CD4-positive, alpha-beta T cell (primary cell): ENCODE data around the gene TTLL11. TPM values are rescaled to one million over a fixed set of nuclear protein-coding genes. Genes with fewer than 3 reads are reported as not detected.

ENCODE experiments used
- ATAC-seq: fragments of 200-7000 bp; cut with Tn5 transposase; one replicate; pipeline ENCODE4 v1.10.0; 2022; ENCODE audit warnings: mild to moderate bottlenecking; ENCODE audit not compliant: poor library complexity
- CTCF ChIA-PET: fragments of 350-600 bp; sonication (Branson Sonifier 250); formaldehyde crosslinking; loops from one replicate; lab custom pipeline; 2021; ENCODE audit warnings: antibody characterized with exemption, inconsistent platforms; lab: Charles Lee
- POLR2A ChIA-PET: fragments of 350-600 bp; sonication (Branson Sonifier 250); formaldehyde crosslinking; loops from one replicate; lab custom pipeline; 2021; ENCODE audit warnings: antibody characterized with exemption, inconsistent platforms; lab: Charles Lee
- DNase-seq, 14 experiments: peaks; one replicate each; pipeline ENCODE4 v3.0.0-alpha.2; 2013 to 2020; ENCODE audit warnings: mixed read lengths in 2 of 14
- H3K27ac ChIP-seq, 2 donors: one replicate each; pipeline versions ENCODE4 v1.5.1 to v1.7.0; 2013; ENCODE audit warnings: low read length in 2 of 2, low read depth in 1 of 2, mild to moderate bottlenecking in 1 of 2
- H3K27me3 ChIP-seq, 2 experiments: 1 replicate in 1 of 2; 2 replicates in 1 of 2; pipeline versions ENCODE4 v1.6.1 to v1.7.0; 2013; ENCODE audit warnings: low read length in 2 of 2, control low read depth in 1 of 2, mild to moderate bottlenecking in 1 of 2, moderate library complexity in 1 of 2; ENCODE audit not compliant: insufficient read depth in 2 of 2, control insufficient read depth in 1 of 2
- H3K36me3 ChIP-seq: one replicate; pipeline ENCODE4 v1.6.1; 2013; ENCODE audit warnings: low read length, control low read depth; ENCODE audit not compliant: insufficient read depth
- H3K4me1 ChIP-seq: one replicate; pipeline ENCODE4 v1.6.1; 2013; ENCODE audit warnings: low read length, control low read depth; ENCODE audit not compliant: insufficient read depth
- H3K4me3 ChIP-seq: one replicate; pipeline ENCODE4 v1.5.1; 2013; ENCODE audit warnings: mild to moderate bottlenecking, low read length, moderate library complexity
- H3K9me3 ChIP-seq, 2 experiments: 1 replicate in 1 of 2; 2 replicates in 1 of 2; pipeline versions ENCODE4 v1.6.1 to v1.7.0; 2013; ENCODE audit warnings: low read length in 2 of 2, mild to moderate bottlenecking in 2 of 2, control low read depth in 1 of 2, moderate library complexity in 1 of 2; ENCODE audit not compliant: control insufficient read depth in 1 of 2, insufficient read depth in 1 of 2
- H3K27ac Mint-ChIP-seq: one replicate; pipeline ENCODE4 v1.8.0; 2020; ENCODE audit warnings: mixed read lengths
- H3K27me3 Mint-ChIP-seq: one replicate; pipeline ENCODE4 v1.8.0; 2021; ENCODE audit warnings: mixed read lengths
- H3K36me3 Mint-ChIP-seq: one replicate; pipeline ENCODE4 v1.8.0; 2021; ENCODE audit warnings: low read depth, mixed read lengths
- H3K4me1 Mint-ChIP-seq: one replicate; pipeline ENCODE4 v1.8.0; 2021; ENCODE audit warnings: low read depth, mixed read lengths
- H3K4me3 Mint-ChIP-seq: one replicate; pipeline ENCODE4 v1.8.0; 2020; ENCODE audit warnings: mild to moderate bottlenecking, mixed read lengths
- H3K9me3 Mint-ChIP-seq: one replicate; pipeline ENCODE4 v1.8.0; 2020; ENCODE audit warnings: mixed read lengths
- intact Hi-C, 2 experiments: fragments of 100-400 bp; cut with DNase I in 1 of 2; cut with micrococcal nuclease in 1 of 2; formaldehyde crosslinking; loops; one replicate each; pipeline versions ENCODE4 v1.15.1 to v1.9.0; 2023 to 2025; cut with DNase I, micrococcal nuclease
- total RNA-seq, 174 experiments: library from RNA in 2 of 174; stranded (reverse) in 2 of 174; gene quantifications; one replicate each; pipeline ENCODE4 v1.2.3 and lab custom pipeline; 2021 to 2026
- TF ChIP-seq, protein P1 (sequence below): fragments of 200-600 bp; IDR thresholded peaks from one replicate; pipeline ENCODE4 v1.8.0; 2022; ENCODE audit warnings: antibody characterized with exemption, mild to moderate bottlenecking

The TTLL11 gene
- total RNA-seq, 2 experiments from 2014 or later: 1.6 to 2.3 TPM

DNA sequence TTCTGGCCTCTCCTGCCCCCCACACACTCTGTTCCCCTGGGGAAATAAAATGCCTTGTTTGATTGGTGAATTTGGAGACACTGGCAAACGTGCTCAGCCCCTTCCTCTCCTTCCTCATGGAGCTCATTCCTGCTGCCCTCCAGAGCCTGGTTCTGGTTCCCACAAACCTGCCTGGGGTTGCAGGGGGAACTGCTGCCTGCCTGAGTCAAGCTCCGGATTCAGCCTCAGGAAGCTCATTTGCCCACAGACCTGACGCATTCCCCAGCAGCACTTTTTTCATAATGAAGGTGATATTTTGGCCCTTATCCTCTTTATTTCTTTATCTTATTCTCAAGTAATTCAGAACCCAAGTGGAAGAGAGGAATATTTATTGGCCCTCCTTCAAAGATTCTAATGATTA, 140.5 kb downstream of the TTLL11 start:
- H3K27ac Mint-ChIP-seq: no peak overlapping the region
- intact Hi-C loops: no loop called here

DNA sequence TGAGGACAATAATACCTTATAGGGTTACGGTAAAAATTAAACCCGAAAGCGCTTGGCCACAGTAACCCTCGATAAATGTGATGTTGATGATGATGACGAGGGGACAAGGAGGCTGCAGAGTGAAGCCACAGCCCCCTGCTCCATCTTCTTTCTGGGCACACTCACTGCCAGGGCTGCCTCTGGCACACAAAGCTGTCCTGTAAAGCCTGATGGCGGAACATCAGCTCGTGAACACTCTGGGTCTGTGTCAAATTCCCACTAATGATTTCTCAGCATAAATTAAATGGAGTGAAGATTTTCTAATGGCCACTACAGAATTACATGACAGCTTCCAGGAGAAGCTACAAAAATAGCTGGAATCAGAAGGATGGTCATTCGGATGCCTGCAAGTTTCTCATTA, 142.2 kb downstream of the TTLL11 start:
- H3K27me3 ChIP-seq: no peaks in the 10 kb centered on the region
- no peak overlapping the region for H3K4me3 ChIP-seq
- ATAC-seq (no peak), DNase-seq (no peak)
- H3K9me3 ChIP-seq: no peaks in the 10 kb centered on the region
- H3K4me3 Mint-ChIP-seq: no peak overlapping the region
- CTCF ChIA-PET: no interaction called here
- H3K36me3 ChIP-seq: no peaks in the 10 kb centered on the region
- H3K36me3 Mint-ChIP-seq: no peaks in the 10 kb centered on the region
- H3K9me3 Mint-ChIP-seq: no peaks in the 10 kb centered on the region
- POLR2A ChIA-PET: no interaction called here
- no peaks in the 10 kb centered on the region for H3K4me1 Mint-ChIP-seq
- intact Hi-C loops: no loop called here
- H3K27ac Mint-ChIP-seq: no peak overlapping the region
- no peak overlapping the region for H3K27ac ChIP-seq
- H3K4me1 ChIP-seq: no peaks in the 10 kb centered on the region
- TF ChIP-seq, protein P1, sequence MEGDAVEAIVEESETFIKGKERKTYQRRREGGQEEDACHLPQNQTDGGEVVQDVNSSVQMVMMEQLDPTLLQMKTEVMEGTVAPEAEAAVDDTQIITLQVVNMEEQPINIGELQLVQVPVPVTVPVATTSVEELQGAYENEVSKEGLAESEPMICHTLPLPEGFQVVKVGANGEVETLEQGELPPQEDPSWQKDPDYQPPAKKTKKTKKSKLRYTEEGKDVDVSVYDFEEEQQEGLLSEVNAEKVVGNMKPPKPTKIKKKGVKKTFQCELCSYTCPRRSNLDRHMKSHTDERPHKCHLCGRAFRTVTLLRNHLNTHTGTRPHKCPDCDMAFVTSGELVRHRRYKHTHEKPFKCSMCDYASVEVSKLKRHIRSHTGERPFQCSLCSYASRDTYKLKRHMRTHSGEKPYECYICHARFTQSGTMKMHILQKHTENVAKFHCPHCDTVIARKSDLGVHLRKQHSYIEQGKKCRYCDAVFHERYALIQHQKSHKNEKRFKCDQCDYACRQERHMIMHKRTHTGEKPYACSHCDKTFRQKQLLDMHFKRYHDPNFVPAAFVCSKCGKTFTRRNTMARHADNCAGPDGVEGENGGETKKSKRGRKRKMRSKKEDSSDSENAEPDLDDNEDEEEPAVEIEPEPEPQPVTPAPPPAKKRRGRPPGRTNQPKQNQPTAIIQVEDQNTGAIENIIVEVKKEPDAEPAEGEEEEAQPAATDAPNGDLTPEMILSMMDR: no peak
- H3K27me3 Mint-ChIP-seq: no peaks in the 10 kb centered on the region

More for the DNA sequence above, 140.5 kb downstream of the TTLL11 start:
- Mint-ChIP-seq H3K36me3 (no peaks in the 10 kb centered on the region), H3K9me3 (no peaks in the 10 kb centered on the region), H3K4me1 (no peaks in the 10 kb centered on the region), H3K4me3 (no peak overlapping the region), H3K27me3 (no peaks in the 10 kb centered on the region)
- Histone ChIP-seq H3K27me3 (no peaks in the 10 kb centered on the region), H3K27ac (no peak overlapping the region), H3K4me3 (no peak overlapping the region), H3K9me3 (no peaks in the 10 kb centered on the region), H3K36me3 (no peaks in the 10 kb centered on the region), H3K4me1 (no peaks in the 10 kb centered on the region)
- TF ChIP-seq, protein P1: no peak
- ATAC-seq (no peak), DNase-seq (no peak)
- POLR2A ChIA-PET: no interaction called here
- CTCF ChIA-PET: no interaction called here

DNA sequence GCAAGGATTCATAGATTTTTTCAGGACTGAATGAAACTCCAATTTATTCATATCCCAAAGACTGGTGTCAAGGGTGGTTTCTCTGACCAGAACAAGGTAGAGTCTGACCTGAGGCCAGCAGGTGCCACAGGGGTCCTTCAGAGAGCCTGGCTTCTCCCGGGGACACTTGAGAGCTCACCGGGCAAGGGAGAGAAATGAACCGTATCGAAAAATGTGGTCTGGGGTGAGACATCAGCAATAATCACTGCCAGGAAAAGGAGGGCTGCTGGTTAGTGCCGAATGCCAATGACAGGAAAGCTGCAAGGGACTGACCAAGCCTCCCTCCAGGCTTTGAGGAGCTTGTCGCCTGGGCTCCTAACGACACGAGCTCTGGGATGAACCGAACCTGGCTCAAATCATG, 142.7 kb downstream of the TTLL11 start:
- intact Hi-C loops: no loop called here
- CTCF ChIA-PET: no interaction called here
- no peaks in the 10 kb centered on the region for H3K27me3 Mint-ChIP-seq
- H3K27me3 ChIP-seq: no peaks in the 10 kb centered on the region
- POLR2A ChIA-PET: no interaction called here
- H3K9me3 Mint-ChIP-seq: no peaks in the 10 kb centered on the region
- H3K27ac Mint-ChIP-seq: no peak overlapping the region
- DNase-seq (no peak), ATAC-seq (no peak)
- no peaks in the 10 kb centered on the region for H3K36me3 ChIP-seq
- H3K4me1 ChIP-seq: no peaks in the 10 kb centered on the region
- H3K36me3 Mint-ChIP-seq: no peaks in the 10 kb centered on the region
- no peaks in the 10 kb centered on the region for H3K4me1 Mint-ChIP-seq
- H3K9me3 ChIP-seq: no peaks in the 10 kb centered on the region
- H3K27ac ChIP-seq: no peak overlapping the region
- no peak overlapping the region for H3K4me3 ChIP-seq
- TF ChIP-seq, protein P1: no peak
- H3K4me3 Mint-ChIP-seq: no peak overlapping the region
